Muscle layer of colon (tissue), 2 donors: ENCODE results near the gene ZMYM2.

Experiments used
- H3K27ac ChIP-seq: one replicate; pipeline ENCODE4 v1.7.0; 2013; ENCODE audit warnings: low read depth, mild to moderate bottlenecking, low read length, moderate library complexity
- H3K27me3 ChIP-seq, 2 donors: one replicate each; pipeline ENCODE4 v1.7.0; 2013; ENCODE audit warnings: low read length in 2 of 2, mild to moderate bottlenecking in 2 of 2; ENCODE audit not compliant: insufficient read depth in 2 of 2, control insufficient read depth in 1 of 2
- H3K36me3 ChIP-seq: one replicate; pipeline ENCODE4 v1.7.0; 2013; ENCODE audit warnings: mild to moderate bottlenecking, low read length; ENCODE audit not compliant: insufficient read depth
- H3K4me1 ChIP-seq: one replicate; pipeline ENCODE4 v1.7.0; 2013; ENCODE audit warnings: mild to moderate bottlenecking, low read length; ENCODE audit not compliant: insufficient read depth
- H3K4me3 ChIP-seq, 2 donors: one replicate each; pipeline ENCODE4 v1.7.0; 2013; ENCODE audit warnings: low read length in 2 of 2, low read depth in 1 of 2, mild to moderate bottlenecking in 1 of 2, moderate library complexity in 1 of 2
- H3K9ac ChIP-seq: one replicate; pipeline ENCODE4 v1.7.0; 2013; ENCODE audit warnings: low read length
- H3K9me3 ChIP-seq: one replicate; pipeline ENCODE4 v1.7.0; 2013; ENCODE audit warnings: mild to moderate bottlenecking, low read length
- donor health status: abdominal sarcoma.
- donor health status: Adenocarcinoma of cecum.

ZMYM2 gene

GRCh38 chr13:20053016-20053415 lies 94.5 kb downstream of the ZMYM2 start:
- peaks cover 7% of the 10 kb centered on the region for H3K36me3 ChIP-seq

DNA sequence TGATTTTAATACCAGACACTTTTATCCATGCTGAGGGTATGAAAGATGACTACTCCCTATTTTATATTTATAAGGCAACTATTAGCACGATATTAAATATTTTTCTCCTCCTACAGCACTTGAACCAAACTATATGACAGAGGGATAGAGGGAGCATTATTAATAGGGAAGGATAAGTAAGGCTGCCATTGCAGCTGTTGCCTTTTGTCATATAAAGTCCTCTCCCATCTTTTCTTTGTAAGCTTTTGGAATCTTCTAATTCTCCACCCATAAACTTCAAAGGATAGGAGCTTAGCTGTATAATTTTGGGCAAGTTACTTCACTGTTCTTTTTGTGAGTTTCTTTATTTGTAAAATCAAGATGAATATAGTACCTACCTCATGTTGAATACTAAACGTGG lies 95.4 kb downstream of the ZMYM2 start:
- Histone ChIP-seq H3K27ac (no peak overlapping the region), H3K27me3 (no peaks in the 10 kb centered on the region), H3K4me3 (no peak overlapping the region), H3K9ac (no peak overlapping the region), H3K9me3 (no peaks in the 10 kb centered on the region), H3K36me3 (peaks cover 7% of the 10 kb centered on the region), H3K4me1 (peaks cover 5% of the 10 kb centered on the region)

More at GRCh38 chr13:20053016-20053415, 94.5 kb downstream of the ZMYM2 start:
- no peak overlapping the region for H3K27ac ChIP-seq
- H3K4me3 ChIP-seq = no peak overlapping the region
- peaks cover 5% of the 10 kb centered on the region for H3K4me1 ChIP-seq
- H3K9me3 ChIP-seq = no peaks in the 10 kb centered on the region
- no peaks in the 10 kb centered on the region for H3K27me3 ChIP-seq
- H3K9ac ChIP-seq = no peak overlapping the region

- no peak overlapping the region for H3K27ac ChIP-seq
- no peaks in the 10 kb centered on the region for H3K27me3 ChIP-seq
- H3K9me3 ChIP-seq = no peaks in the 10 kb centered on the region
- no peak overlapping the region for H3K9ac ChIP-seq
- H3K4me1 ChIP-seq = peaks cover under 1% of the 10 kb centered on the region
- H3K4me3 ChIP-seq = no peak overlapping the region
- peaks cover 12% of the 10 kb centered on the region for H3K36me3 ChIP-seq
Measured at GRCh38 chr13:20054586-20054985, 96.1 kb downstream of the ZMYM2 start.

DNA sequence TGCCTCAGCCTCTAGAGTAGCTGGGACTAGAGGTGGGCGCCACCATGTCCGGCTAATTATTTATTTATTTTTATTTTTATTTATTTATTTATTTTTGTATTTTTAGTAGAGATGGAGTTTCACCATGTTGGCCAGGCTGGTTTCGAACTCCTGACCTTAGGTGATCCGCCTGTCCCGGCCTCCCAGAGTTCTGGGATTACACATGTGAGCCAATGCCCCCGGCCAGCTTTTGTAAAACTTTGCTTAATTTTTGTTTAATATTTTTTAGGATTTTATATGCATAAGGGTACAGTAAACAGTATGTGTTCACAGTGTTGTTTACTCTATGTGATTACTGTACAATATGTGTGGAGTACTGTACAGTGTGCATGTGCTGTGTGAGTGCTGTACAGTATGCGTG lies 98.7 kb downstream of the ZMYM2 start:
- Histone ChIP-seq H3K27ac (no peak overlapping the region), H3K9me3 (no peaks in the 10 kb centered on the region), H3K4me3 (no peak overlapping the region), H3K36me3 (peaks cover 28% of the 10 kb centered on the region), H3K9ac (no peak overlapping the region), H3K4me1 (no peaks in the 10 kb centered on the region), H3K27me3 (no peaks in the 10 kb centered on the region)

DNA sequence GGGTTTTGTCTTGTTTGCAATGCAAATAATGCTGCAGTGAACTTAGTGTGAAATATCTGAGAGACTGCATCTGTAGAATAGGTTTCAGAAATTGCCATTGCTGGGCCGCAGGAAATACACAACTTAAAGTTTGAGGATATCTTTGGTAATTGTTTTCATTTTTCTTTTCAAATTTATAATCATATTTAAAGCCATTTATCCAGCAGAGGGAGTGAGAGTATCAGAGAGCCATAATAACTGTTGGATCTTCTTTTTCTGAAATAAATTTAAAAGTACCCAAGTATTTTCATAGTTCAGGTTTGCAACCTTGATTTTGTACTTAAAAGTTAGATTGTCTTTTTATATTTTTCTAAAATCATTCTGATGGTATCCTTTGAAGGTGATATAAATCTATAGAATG lies 99.4 kb downstream of the ZMYM2 start:
- Histone ChIP-seq H3K9ac (no peak overlapping the region), H3K9me3 (no peaks in the 10 kb centered on the region), H3K36me3 (peaks cover 33% of the 10 kb centered on the region), H3K27ac (no peak overlapping the region), H3K4me1 (no peaks in the 10 kb centered on the region), H3K27me3 (no peaks in the 10 kb centered on the region), H3K4me3 (no peak overlapping the region)

- Histone ChIP-seq H3K27me3 (no peaks in the 10 kb centered on the region), H3K27ac (no peak overlapping the region), H3K4me3 (no peak overlapping the region), H3K36me3 (peaks cover 34% of the 10 kb centered on the region), H3K9ac (no peak overlapping the region), H3K9me3 (no peaks in the 10 kb centered on the region), H3K4me1 (no peaks in the 10 kb centered on the region)
Measured at GRCh38 chr13:20058476-20058875, 99.9 kb downstream of the ZMYM2 start.

DNA sequence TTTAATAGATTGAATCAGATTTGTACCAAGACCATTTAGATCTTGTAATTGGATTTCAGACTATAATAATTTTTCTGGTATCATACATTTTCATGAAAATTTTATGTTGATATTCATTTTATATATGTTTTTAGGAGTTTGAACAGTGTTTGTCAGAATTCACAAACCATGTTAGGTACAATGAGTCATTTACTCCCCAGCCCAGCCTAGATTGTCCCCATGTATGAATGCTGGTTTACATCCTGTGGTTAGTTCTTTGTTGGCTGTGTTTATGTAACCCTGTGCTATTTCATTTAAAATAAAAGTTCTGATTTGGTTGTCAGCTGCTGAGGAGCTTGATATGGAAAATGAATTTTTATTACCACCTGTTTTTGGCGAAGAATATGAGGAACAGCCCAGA lies 105.6 kb downstream of the ZMYM2 start:
- no peak overlapping the region for H3K27ac ChIP-seq
- no peaks in the 10 kb centered on the region for H3K27me3 ChIP-seq
- no peak overlapping the region for H3K4me3 ChIP-seq
- H3K9ac ChIP-seq = no peak overlapping the region
- no peaks in the 10 kb centered on the region for H3K4me1 ChIP-seq
- H3K36me3 ChIP-seq = peaks cover 67% of the 10 kb centered on the region
- no peaks in the 10 kb centered on the region for H3K9me3 ChIP-seq

DNA sequence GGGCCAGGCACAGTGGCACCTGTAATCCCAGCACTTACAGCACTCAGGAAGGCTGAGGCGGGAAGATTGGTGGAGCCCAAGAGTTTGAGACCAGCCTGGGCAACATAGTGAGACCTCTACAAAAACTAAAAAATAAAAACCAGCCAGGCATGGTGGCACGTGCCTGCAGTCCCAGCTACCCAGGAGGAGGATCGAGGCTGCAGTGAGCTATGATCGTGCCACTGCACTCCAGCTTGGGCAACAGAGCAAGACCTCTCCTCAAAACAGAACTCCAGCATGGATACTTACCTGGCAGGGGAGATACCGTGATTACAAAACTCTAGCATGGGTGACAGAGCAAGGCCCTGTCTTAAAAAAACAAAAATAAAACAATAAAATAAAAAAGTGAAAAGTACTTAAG lies 107.0 kb downstream of the ZMYM2 start:
- H3K27ac ChIP-seq = no peak overlapping the region
- H3K36me3 ChIP-seq = peaks cover 60% of the 10 kb centered on the region
- no peaks in the 10 kb centered on the region for H3K9me3 ChIP-seq
- no peak overlapping the region for H3K4me3 ChIP-seq
- no peaks in the 10 kb centered on the region for H3K4me1 ChIP-seq
- H3K27me3 ChIP-seq = no peaks in the 10 kb centered on the region
- no peak overlapping the region for H3K9ac ChIP-seq

DNA sequence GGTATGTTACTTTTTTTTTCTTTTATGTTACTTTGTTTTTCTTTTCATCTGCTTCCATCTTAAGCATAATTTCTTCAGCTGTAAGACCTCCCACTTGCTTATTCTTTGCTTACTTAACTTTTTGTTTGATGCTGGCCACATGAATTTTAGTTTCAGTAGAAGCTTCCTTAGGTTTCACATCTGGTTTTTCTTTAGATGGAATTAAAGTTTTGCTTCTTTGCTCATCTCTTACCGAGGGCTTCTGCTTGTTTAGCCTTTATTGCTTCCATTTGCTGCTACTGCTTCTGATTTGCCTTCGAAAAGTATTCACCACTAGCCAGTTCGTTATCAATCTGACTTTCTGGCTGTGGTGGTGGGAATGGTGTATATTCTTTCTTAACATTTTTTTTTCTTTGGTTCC lies 111.4 kb downstream of the ZMYM2 start:
- no peaks in the 10 kb centered on the region for H3K27me3 ChIP-seq

DNA sequence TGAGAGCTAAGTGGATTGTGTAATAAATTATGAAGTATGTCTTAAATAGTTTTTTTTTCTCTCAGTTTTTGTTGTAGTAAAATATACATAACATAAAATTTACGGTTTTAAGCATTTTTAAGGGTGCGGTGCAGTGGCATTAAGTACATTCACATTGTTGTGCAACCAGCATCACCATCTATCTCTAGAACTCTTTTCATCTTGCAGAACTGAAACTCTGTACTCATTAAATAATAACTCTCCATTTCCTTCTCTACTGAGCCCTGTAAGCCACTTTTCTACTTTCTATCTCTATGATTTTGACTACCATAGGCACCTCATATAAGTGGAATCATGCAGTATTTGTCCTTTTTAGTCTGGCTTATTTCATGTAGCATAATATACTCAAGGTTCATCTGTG lies 115.2 kb downstream of the ZMYM2 start:
- H3K36me3 ChIP-seq = peaks cover 25% of the 10 kb centered on the region
- no peaks in the 10 kb centered on the region for H3K9me3 ChIP-seq
- no peak overlapping the region for H3K9ac ChIP-seq
- H3K27me3 ChIP-seq = no peaks in the 10 kb centered on the region
- H3K27ac ChIP-seq = no peak overlapping the region
- H3K4me3 ChIP-seq = no peak overlapping the region
- no peaks in the 10 kb centered on the region for H3K4me1 ChIP-seq

More for the DNA sequence above, 111.4 kb downstream of the ZMYM2 start:
- peaks cover 55% of the 10 kb centered on the region for H3K36me3 ChIP-seq
- no peaks in the 10 kb centered on the region for H3K4me1 ChIP-seq
- H3K9ac ChIP-seq = no peak overlapping the region
- H3K9me3 ChIP-seq = no peaks in the 10 kb centered on the region
- H3K4me3 ChIP-seq = no peak overlapping the region
- no peak overlapping the region for H3K27ac ChIP-seq

DNA sequence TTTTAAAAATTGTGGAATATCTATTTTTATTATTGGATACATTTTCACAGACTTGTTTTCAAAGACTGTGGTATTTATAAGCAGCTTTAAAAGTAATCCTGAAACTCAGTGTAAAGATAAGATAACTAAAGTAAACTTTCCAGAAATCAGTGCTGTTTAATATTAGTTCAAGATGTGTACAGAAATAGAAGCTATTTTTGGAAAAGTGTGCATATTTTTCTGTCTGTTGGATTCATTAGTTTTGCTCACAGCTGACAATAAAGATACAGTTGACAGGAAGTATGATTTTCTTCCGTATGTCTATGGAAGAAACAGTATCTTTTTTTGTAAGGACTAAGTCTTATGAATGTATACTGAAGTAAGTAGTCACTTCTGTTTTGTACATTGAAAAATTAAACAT lies 116.4 kb downstream of the ZMYM2 start:
- no peaks in the 10 kb centered on the region for H3K9me3 ChIP-seq
- no peak overlapping the region for H3K9ac ChIP-seq
- H3K4me1 ChIP-seq = no peaks in the 10 kb centered on the region
- no peak overlapping the region for H3K4me3 ChIP-seq
- peaks cover 25% of the 10 kb centered on the region for H3K36me3 ChIP-seq
- H3K27me3 ChIP-seq = no peaks in the 10 kb centered on the region
- H3K27ac ChIP-seq = no peak overlapping the region

DNA sequence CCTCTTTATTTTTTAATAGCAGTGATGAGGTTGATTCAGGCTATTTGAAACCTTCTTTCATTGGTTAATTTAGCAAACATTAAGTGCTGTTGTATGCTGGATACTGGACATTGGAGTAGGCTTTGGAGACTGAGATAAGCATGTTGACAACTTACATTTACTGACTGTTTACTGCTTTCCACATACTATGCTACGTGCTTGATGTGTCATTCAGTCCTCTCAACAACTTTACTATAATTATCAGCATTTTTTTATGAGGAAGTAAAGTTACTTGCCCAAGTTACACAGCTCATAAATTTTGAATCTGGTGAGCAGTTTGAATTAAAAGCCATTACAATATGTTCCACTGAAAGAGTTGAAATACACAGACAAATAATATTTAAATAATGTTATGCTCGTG lies 118.6 kb downstream of the ZMYM2 start:
- no peak overlapping the region for H3K27ac ChIP-seq
- no peaks in the 10 kb centered on the region for H3K4me1 ChIP-seq
- no peak overlapping the region for H3K9ac ChIP-seq
- no peaks in the 10 kb centered on the region for H3K9me3 ChIP-seq
- peaks cover 6% of the 10 kb centered on the region for H3K36me3 ChIP-seq
- H3K4me3 ChIP-seq = no peak overlapping the region
- H3K27me3 ChIP-seq = no peaks in the 10 kb centered on the region
